ENCODE results near the gene BAZ1B. TPM values are rescaled to one million over a fixed set of nuclear protein-coding genes. Genes with fewer than 3 reads are reported as not detected.
"Not testable (repeated sequence)": the region's sequence is repeated elsewhere in the genome, so short reads cannot be mapped to it uniquely, and the experiment has no call there.

BAZ1B gene
- total RNA-seq, 1 donor from 2014 or later, result 134 TPM

GRCh38 chr7:73477376-73477775, 44.7 kb downstream of the BAZ1B start:
- H3K4me3 Mint-ChIP-seq, result no peak overlapping the region
- H3K36me3 Mint-ChIP-seq (ENCODE audit: low read depth), result peaks cover 38% of the 10 kb centered on the region

GRCh38 chr7:73470208-73470607, 51.9 kb downstream of the BAZ1B start:
- TF ChIP-seq CTCF (conservative IDR thresholded peaks at IDR 0.05), result no peak
- DNase-seq (ENCODE audit: low read depth, low spot score), result no peak
- Mint-ChIP-seq H3K27ac (ENCODE audit: unreplicated experiment) (no peak overlapping the region), H3K9me3 (no peaks in the 10 kb centered on the region), H3K4me1 (no peaks in the 10 kb centered on the region), H3K36me3 (ENCODE audit: low read depth) (peaks cover 17% of the 10 kb centered on the region), H3K4me3 (no peak overlapping the region), H3K27me3 (ENCODE audit: low read depth) (no peaks in the 10 kb centered on the region)

More at GRCh38 chr7:73477376-73477775, 44.7 kb downstream of the BAZ1B start:
- TF ChIP-seq CTCF (conservative IDR thresholded peaks at IDR 0.05), result no peak
- Mint-ChIP-seq H3K27ac (ENCODE audit: unreplicated experiment) (no peak overlapping the region), H3K27me3 (ENCODE audit: low read depth) (no peaks in the 10 kb centered on the region), H3K9me3 (no peaks in the 10 kb centered on the region), H3K4me1 (peaks cover 3% of the 10 kb centered on the region)
- DNase-seq (ENCODE audit: low read depth, low spot score), result no peak

- H3K27me3 Mint-ChIP-seq (ENCODE audit: low read depth); DNase-seq (ENCODE audit: low read depth, low spot score); H3K27ac Mint-ChIP-seq (ENCODE audit: unreplicated experiment); H3K4me3 Mint-ChIP-seq; H3K4me1 Mint-ChIP-seq; H3K9me3 Mint-ChIP-seq: not testable (repeated sequence)
- peaks cover 35% of the 10 kb centered on the region for H3K36me3 Mint-ChIP-seq (ENCODE audit: low read depth)
These were observed 55.0 kb downstream of the BAZ1B start for GRCh38 chr7:73467046-73467445.

GRCh38 chr7:73466112-73466511, 56.0 kb downstream of the BAZ1B start:
- TF ChIP-seq CTCF (conservative IDR thresholded peaks at IDR 0.05), result no peak
- Mint-ChIP-seq H3K4me1 (no peaks in the 10 kb centered on the region), H3K9me3 (no peaks in the 10 kb centered on the region), H3K27ac (ENCODE audit: unreplicated experiment) (no peak overlapping the region), H3K4me3 (no peak overlapping the region), H3K36me3 (ENCODE audit: low read depth) (peaks cover 35% of the 10 kb centered on the region), H3K27me3 (ENCODE audit: low read depth) (no peaks in the 10 kb centered on the region)
- DNase-seq (ENCODE audit: low read depth, low spot score), result no peak

GRCh38 chr7:73463966-73464365, 58.1 kb downstream of the BAZ1B start:
- Mint-ChIP-seq H3K9me3 (no peaks in the 10 kb centered on the region), H3K4me3 (no peak overlapping the region), H3K27ac (ENCODE audit: unreplicated experiment) (no peak overlapping the region), H3K27me3 (ENCODE audit: low read depth) (no peaks in the 10 kb centered on the region), H3K36me3 (ENCODE audit: low read depth) (peaks cover 27% of the 10 kb centered on the region), H3K4me1 (no peaks in the 10 kb centered on the region)
- no peak for DNase-seq (ENCODE audit: low read depth, low spot score)
- no peak for TF ChIP-seq CTCF (conservative IDR thresholded peaks at IDR 0.05)

- Mint-ChIP-seq H3K4me3 (no peak overlapping the region), H3K4me1 (no peaks in the 10 kb centered on the region), H3K27ac (ENCODE audit: unreplicated experiment) (no peak overlapping the region), H3K9me3 (no peaks in the 10 kb centered on the region), H3K36me3 (ENCODE audit: low read depth) (peaks cover 27% of the 10 kb centered on the region), H3K27me3 (ENCODE audit: low read depth) (no peaks in the 10 kb centered on the region)
- DNase-seq (ENCODE audit: low read depth, low spot score), result no peak
- TF ChIP-seq CTCF (conservative IDR thresholded peaks at IDR 0.05), result no peak
These were observed 58.8 kb downstream of the BAZ1B start for GRCh38 chr7:73463260-73463659.
